K562 (cell line): ENCODE measurements around the gene ZNF618. TPM values are rescaled to one million over a fixed set of nuclear protein-coding genes. Genes with fewer than 3 reads are reported as not detected.

Experiments used
- ATAC-seq: fragments of 200-7000 bp; cut with Tn5 transposase; 3 replicates; pipeline ENCODE4 v1.9.1; 2020; ENCODE audit warnings: moderate library complexity
- BruUV-seq: library from RNA; stranded (reverse); fragments of 400-500 nt; replicated peaks from 2 replicates; lab custom pipeline; 2021; lab: Mats Ljungman, UMichigan
- CTCF ChIA-PET: fragments of 300-600 bp; formaldehyde crosslinking; extraction: SDS; loops from one replicate; lab custom pipeline; 2021; ENCODE audit warnings: low intra/inter-chr PET ratio; lab: Yijun Ruan, JAX
- POLR2A ChIA-PET: fragments of 300-600, 350-650 bp; sonication (Branson Sonifier 250); formaldehyde crosslinking; extraction: SDS; loops from one replicate; lab custom pipeline; 2021; ENCODE audit warnings: antibody characterized with exemption, inconsistent platforms; lab: Yijun Ruan, JAX
- DNase-seq, 4 experiments: peaks; one replicate each; pipeline versions ENCODE4 v3.0.0 to v3.0.0-alpha.2; 2011 to 2018; ENCODE audit warnings: low spot score in 3 of 4, mixed read lengths in 3 of 4; ENCODE audit errors: extremely low read depth in 1 of 4
- FAIRE-seq: peaks from 2 replicates; lab custom pipeline; 2011; peaks lifted over from hg19 to GRCh38; lab: Jason Lieb, UNC
- H2AFZ ChIP-seq: 2 replicates; pipeline ENCODE4 v1.6.0; 2011; ENCODE audit warnings: low read depth, low read length, control low read depth, inconsistent platforms
- H3K27ac ChIP-seq: fragments of 200-600 bp; 3 replicates; pipeline ENCODE4 v1.8.0; 2011; ENCODE audit warnings: low read depth, mild to moderate bottlenecking, control low read depth, inconsistent platforms, low read length, moderate library complexity, mixed read lengths; ENCODE audit errors: extremely low read depth
- H3K27me3 ChIP-seq, 2 experiments: fragments of 300-600 bp in 1 of 2; 2 replicates in 1 of 2; 3 replicates in 1 of 2; pipeline versions ENCODE4 v1.6.0 to v1.8.0; 2011; ENCODE audit warnings: inconsistent platforms in 2 of 2, low read length in 2 of 2, mild to moderate bottlenecking in 1 of 2, mixed read lengths in 1 of 2, moderate library complexity in 1 of 2; ENCODE audit not compliant: control insufficient read depth in 2 of 2, insufficient read depth in 2 of 2
- H3K36me3 ChIP-seq: fragments of 300-600 bp; 3 replicates; pipeline ENCODE4 v1.8.0; 2011; ENCODE audit warnings: mild to moderate bottlenecking, low read length, inconsistent platforms; ENCODE audit not compliant: control insufficient read depth, insufficient read depth
- H3K4me1 ChIP-seq, 2 experiments: fragments of 200-600 bp in 1 of 2; replicated peaks in 1 of 2; 2 replicates in 1 of 2; 3 replicates in 1 of 2; pipeline versions ENCODE4 v1.5.1 to v1.8.0; 2011; ENCODE audit warnings: inconsistent platforms in 2 of 2, low read length in 2 of 2, mild to moderate bottlenecking in 1 of 2, mixed read lengths in 1 of 2, moderate library complexity in 1 of 2; ENCODE audit not compliant: control insufficient read depth in 2 of 2, insufficient read depth in 2 of 2
- H3K4me2 ChIP-seq: 2 replicates; pipeline ENCODE4 v1.6.1; 2011; ENCODE audit warnings: low read length, control low read depth, inconsistent platforms, mixed read lengths; ENCODE audit not compliant: insufficient read depth
- H3K4me3 ChIP-seq: fragments of 200-600 bp; sonication (generic), shearing (Covaris generic); 2 replicates; pipeline ENCODE4 v1.5.1; 2016; ENCODE audit warnings: control low read depth, inconsistent platforms
- H3K79me2 ChIP-seq: fragments of 200-600 bp; 3 replicates; pipeline ENCODE4 v1.8.0; 2011; ENCODE audit warnings: low read length, inconsistent platforms; ENCODE audit not compliant: control insufficient read depth, insufficient read depth
- H3K9ac ChIP-seq, 2 experiments: 2 replicates each; pipeline versions ENCODE4 v1.6.0 to v1.6.1; 2011; ENCODE audit warnings: low read depth in 2 of 2, low read length in 2 of 2, control low read depth in 1 of 2, inconsistent platforms in 1 of 2, mild to moderate bottlenecking in 1 of 2, mixed read lengths in 1 of 2; ENCODE audit not compliant: insufficient read depth in 1 of 2
- H3K9me1 ChIP-seq: one replicate; pipeline ENCODE4 v1.6.0; 2011; ENCODE audit warnings: inconsistent platforms, mild to moderate bottlenecking, low read length, moderate library complexity; ENCODE audit not compliant: control insufficient read depth, insufficient read depth
- H3K9me3 ChIP-seq: replicated peaks from 2 replicates; pipeline ENCODE4 v1.5.1; 2011; ENCODE audit warnings: low read depth, low read length, inconsistent platforms; ENCODE audit not compliant: control insufficient read depth, insufficient read depth
- H4K20me1 ChIP-seq: replicated peaks from 2 replicates; pipeline ENCODE4 v1.6.1; 2011; ENCODE audit warnings: low read length, inconsistent platforms, mixed read lengths; ENCODE audit not compliant: control insufficient read depth, insufficient read depth
- CHD4 ChIP-seq: fragments of 200-600 bp; sonication (generic); IDR thresholded peaks from 3 replicates; pipeline ENCODE4 v1.6.1; 2012; ENCODE audit warnings: low read depth, mild to moderate bottlenecking, mixed read lengths, low read length, inconsistent platforms; ENCODE audit not compliant: insufficient read depth, insufficient replicate concordance, poor library complexity, severe bottlenecking
- RBFOX2 ChIP-seq: fragments of 200-400 bp; formaldehyde crosslinking; IDR thresholded peaks from 2 replicates; pipeline ENCODE4 v1.6.1; 2017; ENCODE audit warnings: low read depth, mild to moderate bottlenecking, low read length, moderate library complexity
- ZNF324 ChIP-seq: fragments of 250-450 bp; sonication (Bioruptor Pico); IDR thresholded peaks from 2 replicates; pipeline ENCODE4 v1.4.0; 2020; ENCODE audit warnings: mild to moderate bottlenecking
- WGBS: fragments of 100-300 bp; shearing (Covaris generic); methylation state at CpG from one replicate; pipeline ENCODE4 v1.1.6; 2016; ENCODE audit warnings: low coverage, mixed read lengths; ENCODE audit not compliant: insufficient coverage; ENCODE audit errors: missing lambda C conversion rate; 5-methylcytosine and 5-hydroxymethylcytosine counted together
- in situ Hi-C: fragments of 300-500 bp; cut with MboI; formaldehyde crosslinking; loops from 4 replicates; pipeline ENCODE4 v1.15.0; 2018; ENCODE audit warnings: inconsistent platforms, mixed read lengths
- intact Hi-C: fragments of 100-400 bp; cut with micrococcal nuclease; formaldehyde crosslinking; loops from 2 replicates; pipeline ENCODE4 v1.14.2; 2022
- polyA plus RNA-seq, 8 experiments: library from polyadenylated mRNA; depleted of rRNA in 4 of 8; stranded (reverse) in 5 of 8; unstranded in 3 of 8; fragments of >200 nt; fragmentation: Nextera tagmentation in 2 of 8; fragmentation: Illumina TruSeq in 1 of 8; extraction: Ambion mirVana in 2 of 8; extraction: Trizol in 1 of 8; gene quantifications; 2 replicates each; pipeline versions ENCODE4 v1.2.1 to v1.2.3, GENCODE V29; 2011 to 2014; ENCODE audit warnings: inconsistent platforms in 1 of 8, missing spikeins in 1 of 8
- total RNA-seq, 7 experiments: library from RNA; depleted of rRNA in 6 of 7; stranded (reverse); fragments of >200 nt in 6 of 7; fragmentation: Illumina TruSeq in 2 of 7; extraction: Trizol in 2 of 7; gene quantifications; 2 replicates each; pipeline versions ENCODE4 v1.2.1 to v1.2.3, GENCODE V29; 2011 to 2021; ENCODE audit warnings: low replicate concordance in 1 of 7
- TF ChIP-seq, protein P1 (sequence below): fragments of 450-650 bp; IDR thresholded peaks from 2 replicates; pipeline ENCODE4 v1.6.1; 2016; ENCODE audit warnings: missing biosample characterization, missing genetic modification characterization
- TF ChIP-seq, protein P2 (sequence below): fragments of 250-450 bp; sonication (Bioruptor Pico); IDR thresholded peaks from 2 replicates; pipeline ENCODE4 v1.5.1; 2021; ENCODE audit warnings: mild to moderate bottlenecking
- TF ChIP-seq, protein P3 (sequence below): fragments of 450-650 bp; IDR thresholded peaks from 2 replicates; pipeline ENCODE4 v1.7.0; 2016; ENCODE audit warnings: borderline replicate concordance
- TF ChIP-seq, protein P4 (sequence below): fragments of 250-450 bp; sonication (Bioruptor Pico); IDR thresholded peaks from 2 replicates; pipeline ENCODE4 v1.9.0; 2021; ENCODE audit warnings: mild to moderate bottlenecking, inconsistent platforms

Gene ZNF618
- total and polyA plus RNA-seq, 9 of the 15 experiments (the other 6 are each of a cell fraction or from before 2014, with no cell fraction given) = 0.08 to 13.7 (median 3.4) TPM

DNA sequence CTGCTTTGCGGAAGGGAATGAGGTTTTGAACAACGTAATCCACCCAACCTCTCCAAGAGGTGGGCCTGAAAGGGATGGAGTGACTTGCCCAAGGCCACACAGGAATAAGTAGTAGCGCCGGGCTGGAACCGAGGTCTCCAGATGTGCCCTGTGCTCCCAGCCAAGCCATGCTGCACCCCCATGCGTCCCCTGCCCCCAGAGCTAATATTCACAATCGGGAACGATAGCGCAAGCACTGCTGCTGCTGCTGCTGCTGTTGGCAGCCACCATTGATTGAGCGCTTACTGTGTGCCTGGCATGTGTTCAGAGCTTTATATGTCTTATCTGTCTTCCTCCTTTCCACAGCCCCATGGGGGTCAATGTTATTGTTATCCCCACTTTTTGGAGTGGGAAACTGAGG lies 158.1 kb downstream of the ZNF618 start:
- no peaks in the 10 kb centered on the region for H3K9me3 ChIP-seq
- CTCF ChIA-PET = no interaction called here
- no peaks in the 10 kb centered on the region; a peak in 1 of 5 replicates for H3K4me1 ChIP-seq
- no peak for ATAC-seq
- H3K4me3 ChIP-seq = no peak overlapping the region
- peaks cover 3% of the 10 kb centered on the region; the same call in 1 of the 2 replicates for H4K20me1 ChIP-seq
- no peaks in the 10 kb centered on the region for H3K79me2 ChIP-seq
- POLR2A ChIA-PET = interaction anchor here (0.6 to 0.8 kb wide), 3 partner anchors 28 to 1102 kb away, joined by 3 read pairs; no protein-coding TSS in a partner anchor
- FAIRE-seq = no peak
- no peak for DNase-seq
- no TSS peak for BruUV-seq
- peaks cover 7% of the 10 kb centered on the region for H3K9me1 ChIP-seq
- peaks cover 3% of the 10 kb centered on the region; the same call in 1 of the 3 replicates for H3K36me3 ChIP-seq
- no peak overlapping the region for H3K9ac ChIP-seq
- no peaks in the 10 kb centered on the region for H3K27me3 ChIP-seq
- in situ Hi-C loops = no loop called here
- TF ChIP-seq, protein P1, sequence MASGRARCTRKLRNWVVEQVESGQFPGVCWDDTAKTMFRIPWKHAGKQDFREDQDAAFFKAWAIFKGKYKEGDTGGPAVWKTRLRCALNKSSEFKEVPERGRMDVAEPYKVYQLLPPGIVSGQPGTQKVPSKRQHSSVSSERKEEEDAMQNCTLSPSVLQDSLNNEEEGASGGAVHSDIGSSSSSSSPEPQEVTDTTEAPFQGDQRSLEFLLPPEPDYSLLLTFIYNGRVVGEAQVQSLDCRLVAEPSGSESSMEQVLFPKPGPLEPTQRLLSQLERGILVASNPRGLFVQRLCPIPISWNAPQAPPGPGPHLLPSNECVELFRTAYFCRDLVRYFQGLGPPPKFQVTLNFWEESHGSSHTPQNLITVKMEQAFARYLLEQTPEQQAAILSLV = no peak
- no peak overlapping the region for H3K4me2 ChIP-seq
- intact Hi-C loops = loop anchor here (5.0 kb wide), 2 partner anchors 227 to 297 kb away; no protein-coding TSS in a partner anchor
- H2AFZ ChIP-seq = no peak overlapping the region
- 64% methylated on average over 10 of the region's 10 CpGs for WGBS
- H3K27ac ChIP-seq = no peak overlapping the region

DNA sequence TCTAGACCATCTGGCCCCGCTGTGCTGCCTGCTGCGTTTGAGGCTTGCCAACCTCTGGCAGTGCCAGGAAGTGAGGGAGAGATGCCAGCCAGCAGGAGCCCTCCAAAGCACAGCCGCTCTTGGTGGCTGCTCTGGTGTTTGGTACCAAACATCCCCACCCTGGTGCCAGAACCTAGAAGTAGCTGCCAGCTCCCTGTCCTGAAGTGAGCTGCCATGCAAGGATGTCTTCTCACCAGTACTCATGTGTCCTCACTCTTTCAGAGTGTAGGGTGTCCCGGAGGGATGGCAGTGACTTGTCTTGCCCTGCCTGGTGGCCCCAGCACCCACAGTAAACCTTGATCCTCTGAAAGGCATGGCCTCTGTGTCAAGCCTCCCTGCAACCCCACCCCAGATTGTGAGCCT lies 158.6 kb downstream of the ZNF618 start:
- 43% methylated on average over 3 of the region's 4 CpGs for WGBS
- no peak for FAIRE-seq
- intact Hi-C loops = loop anchor here (5.0 kb wide), 2 partner anchors 227 to 297 kb away; no protein-coding TSS in a partner anchor
- TF ChIP-seq, protein P2, sequence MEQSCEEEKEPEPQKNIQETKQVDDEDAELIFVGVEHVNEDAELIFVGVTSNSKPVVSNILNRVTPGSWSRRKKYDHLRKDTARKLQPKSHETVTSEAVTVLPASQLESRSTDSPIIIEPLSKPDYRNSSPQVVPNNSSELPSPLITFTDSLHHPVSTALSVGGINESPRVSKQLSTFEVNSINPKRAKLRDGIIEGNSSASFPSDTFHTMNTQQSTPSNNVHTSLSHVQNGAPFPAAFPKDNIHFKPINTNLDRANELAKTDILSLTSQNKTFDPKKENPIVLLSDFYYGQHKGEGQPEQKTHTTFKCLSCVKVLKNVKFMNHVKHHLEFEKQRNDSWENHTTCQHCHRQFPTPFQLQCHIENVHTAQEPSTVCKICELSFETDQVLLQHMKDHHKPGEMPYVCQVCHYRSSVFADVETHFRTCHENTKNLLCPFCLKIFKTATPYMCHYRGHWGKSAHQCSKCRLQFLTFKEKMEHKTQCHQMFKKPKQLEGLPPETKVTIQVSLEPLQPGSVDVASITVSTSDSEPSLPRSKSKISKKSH (CRISPR knock-in tag) = no peak
- TF ChIP-seq CHD4 (no peak), ZNF324 (CRISPR knock-in tag) (no peak), RBFOX2 (no peak)
- TF ChIP-seq, protein P3, sequence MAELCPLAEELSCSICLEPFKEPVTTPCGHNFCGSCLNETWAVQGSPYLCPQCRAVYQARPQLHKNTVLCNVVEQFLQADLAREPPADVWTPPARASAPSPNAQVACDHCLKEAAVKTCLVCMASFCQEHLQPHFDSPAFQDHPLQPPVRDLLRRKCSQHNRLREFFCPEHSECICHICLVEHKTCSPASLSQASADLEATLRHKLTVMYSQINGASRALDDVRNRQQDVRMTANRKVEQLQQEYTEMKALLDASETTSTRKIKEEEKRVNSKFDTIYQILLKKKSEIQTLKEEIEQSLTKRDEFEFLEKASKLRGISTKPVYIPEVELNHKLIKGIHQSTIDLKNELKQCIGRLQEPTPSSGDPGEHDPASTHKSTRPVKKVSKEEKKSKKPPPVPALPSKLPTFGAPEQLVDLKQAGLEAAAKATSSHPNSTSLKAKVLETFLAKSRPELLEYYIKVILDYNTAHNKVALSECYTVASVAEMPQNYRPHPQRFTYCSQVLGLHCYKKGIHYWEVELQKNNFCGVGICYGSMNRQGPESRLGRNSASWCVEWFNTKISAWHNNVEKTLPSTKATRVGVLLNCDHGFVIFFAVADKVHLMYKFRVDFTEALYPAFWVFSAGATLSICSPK = no peak
- TF ChIP-seq, protein P4, sequence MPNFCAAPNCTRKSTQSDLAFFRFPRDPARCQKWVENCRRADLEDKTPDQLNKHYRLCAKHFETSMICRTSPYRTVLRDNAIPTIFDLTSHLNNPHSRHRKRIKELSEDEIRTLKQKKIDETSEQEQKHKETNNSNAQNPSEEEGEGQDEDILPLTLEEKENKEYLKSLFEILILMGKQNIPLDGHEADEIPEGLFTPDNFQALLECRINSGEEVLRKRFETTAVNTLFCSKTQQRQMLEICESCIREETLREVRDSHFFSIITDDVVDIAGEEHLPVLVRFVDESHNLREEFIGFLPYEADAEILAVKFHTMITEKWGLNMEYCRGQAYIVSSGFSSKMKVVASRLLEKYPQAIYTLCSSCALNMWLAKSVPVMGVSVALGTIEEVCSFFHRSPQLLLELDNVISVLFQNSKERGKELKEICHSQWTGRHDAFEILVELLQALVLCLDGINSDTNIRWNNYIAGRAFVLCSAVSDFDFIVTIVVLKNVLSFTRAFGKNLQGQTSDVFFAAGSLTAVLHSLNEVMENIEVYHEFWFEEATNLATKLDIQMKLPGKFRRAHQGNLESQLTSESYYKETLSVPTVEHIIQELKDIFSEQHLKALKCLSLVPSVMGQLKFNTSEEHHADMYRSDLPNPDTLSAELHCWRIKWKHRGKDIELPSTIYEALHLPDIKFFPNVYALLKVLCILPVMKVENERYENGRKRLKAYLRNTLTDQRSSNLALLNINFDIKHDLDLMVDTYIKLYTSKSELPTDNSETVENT (CRISPR knock-in tag) = no peak

More for the DNA sequence above, 158.6 kb downstream of the ZNF618 start:
- H3K9ac ChIP-seq = no peak overlapping the region
- CTCF ChIA-PET = no interaction called here
- DNase-seq (no peak), ATAC-seq (no peak)
- no peaks in the 10 kb centered on the region for H3K27me3 ChIP-seq
- no peak overlapping the region for H3K4me3 ChIP-seq
- no TSS peak for BruUV-seq
- H3K4me2 ChIP-seq = no peak overlapping the region
- POLR2A ChIA-PET = no interaction called here
- H4K20me1 ChIP-seq = peaks cover 3% of the 10 kb centered on the region; the same call in 1 of the 2 replicates
- peaks cover 3% of the 10 kb centered on the region; the same call in 1 of the 3 replicates for H3K36me3 ChIP-seq
- in situ Hi-C loops = no loop called here
- no peaks in the 10 kb centered on the region; a peak in 1 of 5 replicates for H3K4me1 ChIP-seq
- peaks cover 6% of the 10 kb centered on the region for H3K9me1 ChIP-seq
- H3K79me2 ChIP-seq = no peaks in the 10 kb centered on the region
- H2AFZ ChIP-seq = no peak overlapping the region
- H3K27ac ChIP-seq = no peak overlapping the region
- H3K9me3 ChIP-seq = no peaks in the 10 kb centered on the region
